Stimulated activated CD8-positive, alpha-beta memory T cell treated with anti-CD3 and anti-CD28 coated beads, Interleukin-4, amount 100 ng/mL, for 24 hours (primary cell): ENCODE measurements around the gene MTRF1L.
"Not testable (repeated sequence)": the region's sequence is repeated elsewhere in the genome, so short reads cannot be mapped to it uniquely, and the experiment has no call there.

Source experiments
- DNase-seq: peaks from one replicate; pipeline ENCODE4 v3.0.0-alpha.2; 2020; ENCODE audit warnings: low read depth

The MTRF1L gene

GRCh38 chr6:152969688-152970418, 32.7 kb downstream of the MTRF1L start:
- DNase-seq = no peak

- DNase-seq = not testable (repeated sequence)
Measured at GRCh38 chr6:152966168-152966894, 36.2 kb downstream of the MTRF1L start.

DNA sequence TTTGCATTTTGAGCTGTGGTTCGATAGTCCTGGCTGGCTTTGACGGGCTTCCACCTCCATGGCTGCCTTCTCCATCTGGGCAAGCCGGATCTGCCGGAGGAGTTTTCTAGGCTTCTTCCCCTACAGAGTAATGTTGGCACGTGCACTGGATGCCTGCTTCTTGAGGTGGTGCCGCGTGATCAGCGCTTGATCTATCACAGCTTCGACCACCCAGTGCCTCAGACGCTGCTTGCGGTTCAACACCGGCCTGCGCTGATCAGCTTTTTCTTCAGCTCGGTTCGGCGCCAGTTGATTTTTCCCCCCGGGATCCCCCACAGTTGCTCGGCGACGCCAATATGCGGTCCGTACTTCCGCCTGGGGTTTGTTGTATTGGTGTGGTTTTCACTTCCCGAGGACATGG, 43.2 kb downstream of the MTRF1L start:
- no peak for DNase-seq

GRCh38 chr6:152957796-152958195, 44.7 kb downstream of the MTRF1L start:
- DNase-seq = no peak

DNA sequence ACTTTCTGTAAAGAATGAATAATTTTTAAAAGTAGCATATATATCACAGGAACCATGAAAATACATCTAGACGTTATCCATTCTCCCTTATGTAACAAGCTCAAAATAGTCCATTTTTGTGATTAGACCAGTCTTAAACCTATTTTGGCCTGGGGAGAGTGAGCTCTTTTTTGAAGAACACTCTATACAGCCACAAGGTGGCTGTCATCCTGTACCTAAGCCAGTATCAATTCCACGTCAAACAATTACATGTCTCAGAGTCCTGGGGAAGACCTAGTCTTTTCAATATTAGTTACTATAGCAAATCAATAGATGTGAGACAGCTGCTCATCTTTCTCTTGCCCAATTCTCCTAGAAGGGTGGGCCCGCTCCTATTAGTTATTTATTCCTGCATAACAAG, 48.1 kb downstream of the MTRF1L start:
- DNase-seq = no peak

DNA sequence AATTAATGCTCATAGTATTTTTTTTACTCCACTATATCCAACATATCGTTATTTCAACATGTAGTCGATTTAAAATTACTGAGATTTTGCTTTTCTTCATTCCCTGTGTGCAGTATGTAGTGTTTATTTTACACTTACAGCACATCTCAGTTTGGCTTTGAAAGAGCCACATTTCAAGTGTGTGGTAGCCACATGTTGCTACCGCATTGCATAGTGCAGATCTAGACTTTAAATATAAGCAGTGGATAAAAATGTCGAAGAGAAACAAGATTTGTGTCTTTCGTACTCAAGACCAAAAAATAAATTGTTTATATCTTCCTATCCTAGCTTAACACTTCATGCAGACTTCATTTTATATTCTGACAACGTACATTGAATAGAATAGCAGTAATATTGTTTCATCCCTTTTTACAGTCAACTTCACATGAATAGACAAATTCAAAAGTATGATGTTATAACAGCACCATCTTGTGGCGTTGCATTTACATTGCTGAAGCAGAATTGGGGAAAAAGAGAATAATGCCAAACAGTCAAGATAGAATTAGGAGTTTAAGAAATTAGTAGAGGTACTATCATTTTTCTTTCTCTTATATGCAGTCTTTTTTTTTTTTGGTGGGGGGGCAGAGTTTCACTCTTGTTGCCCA, 49.5 kb downstream of the MTRF1L start:
- no peak for DNase-seq

GRCh38 chr6:152952045-152952444, 50.5 kb downstream of the MTRF1L start:
- DNase-seq = no peak

GRCh38 chr6:152950240-152950639, 52.3 kb downstream of the MTRF1L start:
- DNase-seq = no peak

DNA sequence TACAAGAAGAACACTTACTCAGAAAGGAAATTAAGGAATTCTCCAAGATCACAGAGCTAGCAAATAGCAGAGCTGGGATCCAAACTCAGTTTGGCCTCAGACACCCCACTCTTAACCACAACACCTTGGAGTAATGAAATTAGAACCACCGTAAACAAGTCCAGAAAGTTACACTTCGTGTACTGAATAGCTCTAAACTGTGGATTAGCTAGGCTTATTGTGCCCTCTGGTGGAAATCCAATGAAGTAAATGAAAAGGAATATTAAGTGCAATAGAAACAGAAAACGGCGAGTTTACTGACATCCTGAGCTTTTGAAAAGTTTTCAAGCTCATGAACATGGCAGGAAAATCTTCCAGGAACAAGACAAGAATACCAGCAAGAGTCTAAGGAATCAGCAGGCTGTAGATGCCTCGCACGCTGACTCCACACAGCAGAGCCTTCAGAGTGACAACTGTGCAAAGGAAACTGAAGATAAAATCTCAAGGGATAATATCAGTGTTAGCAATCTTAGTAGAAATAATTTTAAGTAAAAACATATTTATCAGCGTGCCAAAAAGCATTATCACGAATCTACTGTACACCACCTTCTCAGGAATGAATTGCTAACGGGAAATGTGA, 54.2 kb downstream of the MTRF1L start:
- no peak for DNase-seq

DNA sequence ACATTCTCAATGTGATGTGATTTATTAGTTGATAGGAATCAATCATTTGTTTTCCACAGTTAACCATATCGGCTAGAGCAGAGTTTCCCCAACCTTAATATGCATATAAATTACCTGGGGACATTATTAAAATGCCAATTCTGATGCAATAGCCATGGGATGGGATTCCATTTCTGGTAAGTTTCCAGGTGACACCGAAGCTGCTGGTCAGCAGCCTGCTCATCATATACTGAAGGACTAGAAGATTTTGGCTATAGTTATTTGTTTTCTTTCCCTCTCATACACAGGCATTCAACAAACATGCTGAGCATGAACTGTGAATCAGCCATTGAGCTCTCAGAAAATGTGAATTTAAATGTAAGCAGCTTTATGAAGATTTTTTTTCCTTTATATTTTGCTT, 55.5 kb downstream of the MTRF1L start:
- DNase-seq = no peak

DNA sequence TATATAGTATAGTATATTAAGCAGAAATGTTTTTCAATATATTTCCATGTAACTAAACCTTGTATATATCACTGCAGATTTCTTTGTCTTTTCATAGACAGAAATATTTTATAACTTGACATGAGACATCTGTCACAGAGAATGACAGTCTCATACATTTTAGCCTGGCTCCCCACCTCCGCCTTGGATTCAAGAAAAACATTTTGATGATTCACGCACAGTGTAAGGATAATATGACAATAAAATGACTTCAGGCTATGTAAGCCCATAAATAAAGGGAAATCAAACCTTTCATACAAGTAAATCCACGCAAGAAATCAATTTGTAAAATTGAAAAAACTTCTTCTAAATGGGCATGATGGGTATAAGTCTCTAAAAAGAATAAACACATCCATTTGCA, 56.0 kb downstream of the MTRF1L start:
- DNase-seq = no peak

GRCh38 chr6:152943260-152943897, 59.1 kb downstream of the MTRF1L start:
- no peak for DNase-seq

DNA sequence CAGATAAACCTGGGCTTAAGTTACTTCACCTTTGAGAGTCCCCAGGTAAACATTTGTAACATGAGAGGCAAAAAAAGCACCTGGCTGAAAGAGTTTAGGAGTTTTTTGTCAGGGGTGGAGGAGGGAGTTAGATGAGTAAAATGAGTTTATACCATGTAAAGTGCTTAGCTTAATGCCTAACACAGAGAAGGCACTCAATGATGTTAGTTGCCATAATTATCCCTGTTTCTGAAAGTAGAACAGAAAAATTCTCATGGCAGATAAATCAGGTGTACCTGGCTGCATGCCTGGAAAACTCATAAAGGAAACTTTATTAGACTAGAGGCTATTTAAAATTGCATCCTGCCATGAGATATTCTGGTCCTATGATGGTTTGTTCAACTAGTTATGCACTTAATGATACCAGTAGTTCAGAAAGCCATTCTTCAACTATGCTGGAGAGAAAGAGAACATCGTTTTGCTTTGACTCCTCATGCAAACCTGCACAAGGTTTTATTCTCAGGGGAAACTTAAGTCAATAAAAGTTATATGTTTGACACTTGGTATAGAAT, 60.1 kb downstream of the MTRF1L start:
- DNase-seq = no peak

- DNase-seq = no peak
Measured at GRCh38 chr6:152941746-152942145, 60.8 kb downstream of the MTRF1L start.
